ENCODE measurements around the gene DHRSX.
"Not testable (repeated sequence)": the region's sequence is repeated elsewhere in the genome, so short reads cannot be mapped to it uniquely, and the experiment has no call there.

DHRSX gene

DNA sequence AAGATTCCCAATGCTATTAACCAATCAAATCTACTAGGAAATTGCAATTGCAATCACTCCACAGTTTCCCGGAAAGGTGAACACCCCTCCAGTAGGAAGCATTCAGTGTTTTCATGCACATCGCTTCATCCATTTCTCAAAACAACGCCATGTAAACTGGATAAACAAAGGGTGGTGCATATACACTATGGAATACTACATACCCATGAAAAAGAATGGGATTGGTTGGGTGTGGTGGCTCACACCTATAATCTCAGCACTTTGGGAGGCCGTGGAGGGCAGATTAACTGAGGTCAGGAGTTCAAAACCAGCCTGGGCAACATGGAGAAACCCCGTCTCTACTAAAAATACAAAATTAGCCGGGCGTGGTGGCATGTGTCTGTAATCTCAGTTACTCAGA lies 29.1 kb downstream of the DHRSX start:
- Histone ChIP-seq H3K4me1 (ENCODE audit: control insufficient read depth, insufficient read depth, low read length) (no peaks in the 10 kb centered on the region), H3K9me3 (ENCODE audit: control insufficient read depth, insufficient read depth, low read depth, low read length) (no peaks in the 10 kb centered on the region), H3K27ac (ENCODE audit: extremely low read depth, low read depth, low read length) (no peak overlapping the region), H3K36me3 (ENCODE audit: control insufficient read depth in 2 of 2, insufficient read depth in 1 of 2, low read length in 2 of 2) (no peaks in the 10 kb centered on the region; a peak in 1 of 3 replicates), H3K4me3 (ENCODE audit: low read depth, low read length) (no peak overlapping the region)
- ChIA-PET CTCF (no interaction called here), POLR2A (no interaction called here)
- TF ChIP-seq ZNF146 (tag by site-specific recombination; IDR thresholded peaks at IDR 0.05): peak; percentile 92
- TF ChIP-seq ZNF391 (tag by site-specific recombination; IDR thresholded peaks at IDR 0.05; ENCODE audit: borderline replicate concordance, low read depth): no peak

DNA sequence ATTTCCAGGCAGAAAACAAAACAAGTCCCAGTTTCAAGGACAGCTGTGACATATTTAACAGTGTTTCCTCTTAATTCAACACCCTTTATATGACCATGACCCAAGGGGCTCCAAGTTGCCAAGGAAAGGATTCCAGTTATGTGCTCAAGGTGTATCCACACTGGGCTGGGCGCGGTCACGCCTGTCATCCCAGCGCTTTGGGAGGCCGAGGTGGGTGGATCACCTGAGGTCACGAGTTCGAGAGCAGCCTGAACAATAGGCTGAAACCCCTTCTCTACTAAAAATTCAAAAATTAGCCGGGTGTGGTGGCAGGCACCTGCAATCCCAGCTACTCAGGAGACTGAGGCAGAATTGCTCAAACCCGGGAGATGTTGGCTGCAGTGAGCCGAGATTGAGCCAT lies 29.6 kb downstream of the DHRSX start:
- POLR2A ChIA-PET; CTCF ChIA-PET; H3K27ac ChIP-seq (ENCODE audit: extremely low read depth, low read depth, low read length); H3K36me3 ChIP-seq (ENCODE audit: control insufficient read depth in 2 of 2, insufficient read depth in 1 of 2, low read length in 2 of 2); H3K4me1 ChIP-seq (ENCODE audit: control insufficient read depth, insufficient read depth, low read length); H3K9me3 ChIP-seq (ENCODE audit: control insufficient read depth, insufficient read depth, low read depth, low read length); H3K4me3 ChIP-seq (ENCODE audit: low read depth, low read length): not testable (repeated sequence)

DNA sequence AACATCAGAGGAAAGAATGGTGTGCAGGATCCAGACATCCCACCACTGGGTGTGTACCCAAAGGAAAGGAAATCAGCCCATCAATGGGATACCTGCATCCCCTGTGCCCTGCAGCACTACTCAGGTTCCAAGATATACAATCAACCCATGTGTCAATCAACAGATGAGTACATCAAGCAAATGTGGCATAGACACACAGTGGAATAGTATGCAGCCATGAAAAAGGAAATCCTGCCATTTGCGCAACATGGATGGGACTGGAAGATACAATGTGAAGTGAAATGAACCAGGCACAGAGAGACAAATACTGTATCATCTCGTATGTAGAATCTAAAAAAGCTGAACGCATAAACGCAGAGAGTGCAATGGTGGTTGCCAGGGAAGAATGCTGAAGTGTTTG lies 30.9 kb downstream of the DHRSX start:
- H3K9me3 ChIP-seq (ENCODE audit: control insufficient read depth, insufficient read depth, low read depth, low read length); H3K4me1 ChIP-seq (ENCODE audit: control insufficient read depth, insufficient read depth, low read length); CTCF ChIA-PET; H3K4me3 ChIP-seq (ENCODE audit: low read depth, low read length); H3K36me3 ChIP-seq (ENCODE audit: control insufficient read depth in 2 of 2, insufficient read depth in 1 of 2, low read length in 2 of 2); POLR2A ChIA-PET; H3K27ac ChIP-seq (ENCODE audit: extremely low read depth, low read depth, low read length): not testable (repeated sequence)
- TF ChIP-seq, protein P1, sequence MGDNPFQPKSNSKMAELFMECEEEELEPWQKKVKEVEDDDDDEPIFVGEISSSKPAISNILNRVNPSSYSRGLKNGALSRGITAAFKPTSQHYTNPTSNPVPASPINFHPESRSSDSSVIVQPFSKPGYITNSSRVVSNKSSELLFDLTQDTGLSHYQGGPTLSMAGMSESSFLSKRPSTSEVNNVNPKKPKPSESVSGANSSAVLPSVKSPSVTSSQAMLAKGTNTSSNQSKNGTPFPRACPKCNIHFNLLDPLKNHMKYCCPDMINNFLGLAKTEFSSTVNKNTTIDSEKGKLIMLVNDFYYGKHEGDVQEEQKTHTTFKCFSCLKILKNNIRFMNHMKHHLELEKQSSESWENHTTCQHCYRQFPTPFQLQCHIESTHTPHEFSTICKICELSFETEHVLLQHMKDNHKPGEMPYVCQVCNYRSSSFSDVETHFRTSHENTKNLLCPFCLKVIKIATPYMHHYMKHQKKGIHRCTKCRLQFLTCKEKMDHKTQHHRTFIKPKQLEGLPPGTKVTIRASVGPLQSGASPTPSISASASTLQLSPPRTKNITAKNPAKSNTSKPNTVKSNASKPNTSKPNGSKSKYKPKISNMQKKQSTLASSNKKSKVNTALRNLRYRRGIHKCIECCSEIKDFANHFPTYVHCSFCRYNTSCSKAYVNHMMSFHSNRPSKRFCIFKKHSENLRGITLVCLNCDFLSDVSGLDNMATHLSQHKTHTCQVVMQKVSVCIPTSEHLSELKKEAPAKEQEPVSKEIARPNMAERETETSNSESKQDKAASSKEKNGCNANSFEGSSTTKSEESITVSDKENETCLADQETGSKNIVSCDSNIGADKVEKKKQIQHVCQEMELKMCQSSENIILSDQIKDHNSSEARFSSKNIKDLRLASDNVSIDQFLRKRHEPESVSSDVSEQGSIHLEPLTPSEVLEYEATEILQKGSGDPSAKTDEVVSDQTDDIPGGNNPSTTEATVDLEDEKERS (tag by site-specific recombination; IDR thresholded peaks at IDR 0.05): peak; percentile 90
- TF ChIP-seq, protein P2, sequence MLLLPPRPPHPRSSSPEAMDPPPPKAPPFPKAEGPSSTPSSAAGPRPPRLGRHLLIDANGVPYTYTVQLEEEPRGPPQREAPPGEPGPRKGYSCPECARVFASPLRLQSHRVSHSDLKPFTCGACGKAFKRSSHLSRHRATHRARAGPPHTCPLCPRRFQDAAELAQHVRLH (tag by site-specific recombination; IDR thresholded peaks at IDR 0.05): peak; percentile 59; the same call in 1 of the 2 replicates
- TF ChIP-seq ZNF146 (tag by site-specific recombination; IDR thresholded peaks at IDR 0.05): peak; percentile 99

DNA sequence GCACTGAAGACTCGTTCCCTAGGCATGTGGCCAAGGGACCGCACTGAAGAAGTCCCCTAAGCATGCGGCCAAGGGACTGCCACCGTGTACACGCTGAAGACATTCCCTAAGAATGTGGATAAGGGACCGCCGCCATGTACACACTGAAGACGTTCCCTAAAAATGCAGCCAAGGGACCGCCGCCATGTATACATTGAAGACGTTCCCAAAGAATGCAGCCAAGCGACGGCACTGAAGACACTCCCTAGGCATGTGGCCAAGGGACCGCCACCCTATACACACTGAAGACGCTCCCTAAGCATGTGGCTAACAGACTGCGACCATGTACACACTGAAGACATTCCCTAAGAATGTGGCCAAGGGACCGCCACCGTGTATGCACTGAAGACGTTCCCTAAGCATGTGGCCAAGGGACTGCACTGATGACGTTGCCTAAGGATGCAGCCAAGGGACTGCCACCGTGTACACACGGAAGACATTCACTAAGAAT lies 31.5 kb downstream of the DHRSX start:
- POLR2A ChIA-PET: no interaction called here
- CTCF ChIA-PET: no interaction called here
- Histone ChIP-seq H3K9me3 (ENCODE audit: control insufficient read depth, insufficient read depth, low read depth, low read length) (no peaks in the 10 kb centered on the region), H3K4me1 (ENCODE audit: control insufficient read depth, insufficient read depth, low read length) (no peaks in the 10 kb centered on the region), H3K27ac (ENCODE audit: extremely low read depth, low read depth, low read length) (no peak overlapping the region), H3K4me3 (ENCODE audit: low read depth, low read length) (no peak overlapping the region), H3K36me3 (ENCODE audit: control insufficient read depth in 2 of 2, insufficient read depth in 1 of 2, low read length in 2 of 2) (no peaks in the 10 kb centered on the region; a peak in 1 of 3 replicates)
- peak; percentile 75 for TF ChIP-seq ZBTB48 (tag by site-specific recombination; IDR thresholded peaks at IDR 0.05)
- TF ChIP-seq ZNF274 (IDR thresholded peaks at IDR 0.05; ENCODE audit: low read length): no peak
- no peak for TF ChIP-seq ZNF274 (tag by site-specific recombination; IDR thresholded peaks at IDR 0.05; ENCODE audit: borderline replicate concordance)
- TF ChIP-seq ZNF239 (tag by site-specific recombination; IDR thresholded peaks at IDR 0.05): no peak
- no peak for TF ChIP-seq ZNF610 (tag by site-specific recombination; IDR thresholded peaks at IDR 0.05; ENCODE audit: borderline replicate concordance)

DNA sequence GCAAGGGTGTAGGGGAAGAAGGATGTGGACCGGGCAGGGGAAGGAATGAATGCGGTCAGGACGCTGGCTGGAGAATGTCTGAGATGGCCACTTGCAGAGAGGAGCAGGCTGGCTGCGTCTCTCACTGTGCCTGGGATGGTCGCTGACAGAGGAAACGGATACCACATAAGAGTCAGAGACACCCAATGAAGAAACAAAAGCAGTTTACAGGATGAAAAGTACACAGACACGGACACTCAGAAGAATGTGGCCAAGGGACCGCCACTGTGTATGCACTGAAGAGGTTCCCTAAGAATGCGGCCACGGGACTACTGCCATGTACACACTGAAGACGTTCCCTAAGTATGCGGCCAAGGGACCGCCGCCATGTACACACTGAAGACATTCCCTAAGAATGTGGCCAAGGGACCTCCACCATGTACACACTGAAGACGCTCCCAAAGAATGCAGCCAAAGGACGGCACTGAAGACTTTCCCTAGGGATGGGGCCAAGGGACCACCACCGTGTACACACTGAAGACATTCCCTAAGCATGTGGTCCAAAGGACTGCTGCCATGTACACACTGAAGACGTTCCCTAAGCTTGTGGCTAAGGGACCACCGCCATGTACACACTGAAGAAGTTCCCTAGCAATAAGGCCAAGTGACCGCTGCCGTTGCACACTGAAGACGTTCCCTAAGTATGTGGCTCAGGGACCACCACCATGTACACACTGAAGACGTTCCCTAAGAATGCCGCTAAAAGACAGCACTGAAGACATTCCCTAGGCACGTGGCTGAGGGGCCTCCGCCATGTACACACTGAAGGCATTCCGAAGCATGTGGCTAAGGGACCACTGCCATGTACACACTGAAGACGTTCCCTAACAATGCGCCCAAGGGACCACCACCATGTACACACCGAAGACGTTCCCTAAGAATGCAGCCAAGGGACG lies 32.2 kb downstream of the DHRSX start:
- peak; percentile 92 for TF ChIP-seq ZBTB48 (tag by site-specific recombination; IDR thresholded peaks at IDR 0.05)
- no peak for TF ChIP-seq ZNF169 (tag by site-specific recombination; IDR thresholded peaks at IDR 0.05)
- H3K36me3 ChIP-seq (ENCODE audit: control insufficient read depth in 2 of 2, insufficient read depth in 1 of 2, low read length in 2 of 2): no peaks in the 10 kb centered on the region; a peak in 1 of 3 replicates
- no peak overlapping the region for H3K4me3 ChIP-seq (ENCODE audit: low read depth, low read length)
- no peak overlapping the region for H3K27ac ChIP-seq (ENCODE audit: extremely low read depth, low read depth, low read length)
- ChIA-PET POLR2A (no interaction called here), CTCF (no interaction called here)
- H3K9me3 ChIP-seq (ENCODE audit: control insufficient read depth, insufficient read depth, low read depth, low read length): no peaks in the 10 kb centered on the region
- H3K4me1 ChIP-seq (ENCODE audit: control insufficient read depth, insufficient read depth, low read length): no peaks in the 10 kb centered on the region

Data from HEK293 (cell line).